ENCODE data around the gene ECI1. TPM values are rescaled to one million over a fixed set of nuclear protein-coding genes. Genes with fewer than 3 reads are reported as not detected.

Gene ECI1
- total RNA-seq, 1 experiment from 2014 or later, result 95.4 TPM

DNA sequence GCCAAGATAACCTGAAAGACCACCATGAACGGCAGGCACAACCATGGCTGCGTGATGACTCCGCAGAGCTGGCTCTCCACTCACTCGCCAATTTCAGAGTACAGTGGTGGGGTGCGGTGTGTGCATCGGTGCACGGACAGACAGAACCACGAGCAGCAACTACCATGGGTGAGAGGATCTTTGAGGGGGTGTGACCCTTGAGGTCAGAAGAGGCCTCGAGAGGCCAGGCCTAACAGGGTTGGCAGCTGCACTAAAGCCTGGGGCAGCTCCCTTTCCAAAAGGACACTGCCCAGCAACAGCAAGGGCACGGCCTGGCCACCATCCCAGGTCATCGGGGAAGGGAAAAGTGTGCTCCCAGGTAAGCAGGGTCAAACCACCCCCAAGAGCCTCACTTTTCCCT, 1.9 kb upstream of the ECI1 start:
- peaks cover 4% of the 10 kb centered on the region for H3K23me2 ChIP-seq (ENCODE audit: insufficient read length, low read depth, low read length, poor library complexity, severe bottlenecking)
- H2AFZ ChIP-seq (ENCODE audit: low read length), result no peak overlapping the region
- no peak overlapping the region for H3K18ac ChIP-seq (ENCODE audit: insufficient read length, low read depth, low read length)
- H3K9me3 Mint-ChIP-seq, result no peaks in the 10 kb centered on the region
- H3T11ph ChIP-seq (ENCODE audit: low read length), result no peak overlapping the region
- no peaks in the 10 kb centered on the region for H3K27me3 ChIP-seq (ENCODE audit: insufficient read depth, low read length)
- H2BK5ac ChIP-seq (ENCODE audit: insufficient read length, low read length), result no peak overlapping the region
- H2BK20ac ChIP-seq (ENCODE audit: low read depth, low read length, poor library complexity, severe bottlenecking), result no peak overlapping the region
- no CpG with 5 or more reads among the region's 11 CpGs for whole genome bisulfite sequencing (ENCODE audit: extremely low coverage, insufficient read length, low lambda C conversion rate)
- peak overlapping the region in 2 of 3 experiments; percentile 62 to 87; a peak in 5 of 7 replicates for H3K27ac Mint-ChIP-seq
- no peak overlapping the region for H3K9ac ChIP-seq (ENCODE audit: extremely low read depth, insufficient read length, low read length)
- no peak overlapping the region for H2BK120ac ChIP-seq (ENCODE audit: low read depth, low read length, poor library complexity, severe bottlenecking)
- no peak overlapping the region for H2BK12ac ChIP-seq (ENCODE audit: insufficient read length, low read depth, low read length)
- peaks cover 2% of the 10 kb centered on the region for H4K20me1 ChIP-seq (ENCODE audit: control insufficient read depth, insufficient read depth, insufficient read length)
- TF ChIP-seq, protein P1, sequence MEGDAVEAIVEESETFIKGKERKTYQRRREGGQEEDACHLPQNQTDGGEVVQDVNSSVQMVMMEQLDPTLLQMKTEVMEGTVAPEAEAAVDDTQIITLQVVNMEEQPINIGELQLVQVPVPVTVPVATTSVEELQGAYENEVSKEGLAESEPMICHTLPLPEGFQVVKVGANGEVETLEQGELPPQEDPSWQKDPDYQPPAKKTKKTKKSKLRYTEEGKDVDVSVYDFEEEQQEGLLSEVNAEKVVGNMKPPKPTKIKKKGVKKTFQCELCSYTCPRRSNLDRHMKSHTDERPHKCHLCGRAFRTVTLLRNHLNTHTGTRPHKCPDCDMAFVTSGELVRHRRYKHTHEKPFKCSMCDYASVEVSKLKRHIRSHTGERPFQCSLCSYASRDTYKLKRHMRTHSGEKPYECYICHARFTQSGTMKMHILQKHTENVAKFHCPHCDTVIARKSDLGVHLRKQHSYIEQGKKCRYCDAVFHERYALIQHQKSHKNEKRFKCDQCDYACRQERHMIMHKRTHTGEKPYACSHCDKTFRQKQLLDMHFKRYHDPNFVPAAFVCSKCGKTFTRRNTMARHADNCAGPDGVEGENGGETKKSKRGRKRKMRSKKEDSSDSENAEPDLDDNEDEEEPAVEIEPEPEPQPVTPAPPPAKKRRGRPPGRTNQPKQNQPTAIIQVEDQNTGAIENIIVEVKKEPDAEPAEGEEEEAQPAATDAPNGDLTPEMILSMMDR (conservative IDR thresholded peaks at IDR 0.05), result no peak
- H3K79me2 ChIP-seq (ENCODE audit: insufficient read depth, low read length), result no peaks in the 10 kb centered on the region; the same call in 1 of the 2 replicates
- H3K14ac ChIP-seq (ENCODE audit: insufficient read depth, low read length), result no peak overlapping the region
- peaks cover 13 to 20% of the 10 kb centered on the region in 2 experiments for H3K4me1 Mint-ChIP-seq
- no peaks in the 10 kb centered on the region for H3K27me3 Mint-ChIP-seq (ENCODE audit: low read depth)
- no peak overlapping the region for H4K91ac ChIP-seq (ENCODE audit: insufficient read length, low read depth, low read length)
- H3K4ac ChIP-seq (ENCODE audit: low read depth, low read length), result no peak overlapping the region
- H3K27ac ChIP-seq (ENCODE audit: insufficient read length, low read depth, low read length), result no peak overlapping the region
- peak overlapping the region in 1 of 2 experiments; percentile 68; a peak in 3 of 5 replicates for H3K4me3 Mint-ChIP-seq
- H2AK5ac ChIP-seq (ENCODE audit: insufficient read length, low read length), result no peak overlapping the region
- H3K36me3 Mint-ChIP-seq (ENCODE audit: insufficient read depth in 1 of 3, low read depth in 3 of 3), result peaks cover 45 to 70% (median 61%) of the 10 kb centered on the region in 3 experiments
- peak; percentile 26 for DNase-seq
- H3K9me3 ChIP-seq (ENCODE audit: control insufficient read depth, low read depth, low read length), result no peaks in the 10 kb centered on the region
- H4K5ac ChIP-seq (ENCODE audit: insufficient read length, low read depth, low read length), result no peak overlapping the region
- H3K56ac ChIP-seq (ENCODE audit: insufficient read length, low read depth, low read length), result no peak overlapping the region
- no peaks in the 10 kb centered on the region for H3K79me1 ChIP-seq (ENCODE audit: insufficient read depth, low read depth, low read length, poor library complexity, severe bottlenecking)
- no peak overlapping the region for H3K4me2 ChIP-seq (ENCODE audit: insufficient read depth, insufficient read length, low read length)
- no peak overlapping the region for H2BK15ac ChIP-seq (ENCODE audit: low read depth, low read length)
- no peak overlapping the region for H3K23ac ChIP-seq (ENCODE audit: insufficient read length, low read depth, low read length)
- no peaks in the 10 kb centered on the region for H3K4me1 ChIP-seq (ENCODE audit: insufficient read depth, low read length)
- no peak overlapping the region for H4K8ac ChIP-seq (replicated peaks; ENCODE audit: insufficient read length, low read depth, low read length)
